ENCODE results near the gene VPS26C.
A peak's percentile ranks its signal among the peaks of the same experiment; 100 is the strongest.
"Not testable (repeated sequence)": the region's sequence is repeated elsewhere in the genome, so short reads cannot be mapped to it uniquely, and the experiment has no call there.

Gene VPS26C

DNA sequence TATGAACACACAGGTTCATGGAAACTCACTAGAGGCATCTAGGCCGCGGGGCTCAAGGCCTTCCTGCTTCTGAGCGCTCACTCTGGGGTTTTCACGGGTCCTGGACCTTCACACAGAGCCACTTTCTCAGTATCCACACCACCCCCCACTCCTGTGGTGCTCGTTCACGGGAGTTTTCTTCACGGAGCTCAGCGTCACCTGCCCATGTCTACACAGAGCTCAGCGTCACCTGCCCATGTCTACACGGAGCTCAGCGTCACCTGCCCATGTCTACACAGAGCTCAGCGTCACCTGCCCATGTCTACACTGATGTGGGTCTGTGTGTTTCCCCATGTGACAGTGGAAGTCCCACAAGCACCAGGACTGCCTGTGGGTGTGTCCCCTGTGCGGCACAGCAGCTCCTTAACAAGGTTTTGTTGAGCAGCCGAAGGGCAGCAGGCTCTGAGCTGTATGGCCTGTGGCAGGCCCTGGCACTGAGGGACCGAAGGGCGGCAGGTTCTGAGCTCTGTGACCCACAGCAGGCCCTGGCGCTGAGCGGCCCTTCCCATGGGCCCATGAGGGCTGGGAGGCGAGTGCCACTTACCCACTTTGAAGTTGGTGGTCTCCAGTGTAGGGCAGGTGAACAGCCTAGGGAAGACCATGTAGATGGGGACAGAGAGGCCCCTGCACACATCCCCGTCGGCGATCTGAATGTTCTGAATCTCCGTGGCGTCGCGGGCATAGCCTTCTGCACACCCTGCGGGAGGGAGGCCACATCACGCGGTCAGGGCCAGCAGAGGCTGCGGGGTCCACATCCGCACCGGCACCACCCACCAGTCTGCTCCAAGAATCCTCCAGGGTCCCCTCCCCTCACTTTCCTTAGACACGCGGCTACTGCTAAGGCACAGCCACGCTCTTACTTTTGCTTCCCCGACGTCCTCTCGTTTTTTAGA, 39.8 kb downstream of the VPS26C start:
- no peaks in the 10 kb centered on the region for H3K9me3 Mint-ChIP-seq
- no peak overlapping the region for H3K4me3 Mint-ChIP-seq
- H3K4me1 Mint-ChIP-seq (ENCODE audit: low read depth): peaks cover 49% of the 10 kb centered on the region
- peaks cover 80% of the 10 kb centered on the region for H3K36me3 Mint-ChIP-seq (ENCODE audit: low read depth)
- no peaks in the 10 kb centered on the region for H3K27me3 Mint-ChIP-seq
- peak overlapping the region; percentile 90 for H3K27ac Mint-ChIP-seq

DNA sequence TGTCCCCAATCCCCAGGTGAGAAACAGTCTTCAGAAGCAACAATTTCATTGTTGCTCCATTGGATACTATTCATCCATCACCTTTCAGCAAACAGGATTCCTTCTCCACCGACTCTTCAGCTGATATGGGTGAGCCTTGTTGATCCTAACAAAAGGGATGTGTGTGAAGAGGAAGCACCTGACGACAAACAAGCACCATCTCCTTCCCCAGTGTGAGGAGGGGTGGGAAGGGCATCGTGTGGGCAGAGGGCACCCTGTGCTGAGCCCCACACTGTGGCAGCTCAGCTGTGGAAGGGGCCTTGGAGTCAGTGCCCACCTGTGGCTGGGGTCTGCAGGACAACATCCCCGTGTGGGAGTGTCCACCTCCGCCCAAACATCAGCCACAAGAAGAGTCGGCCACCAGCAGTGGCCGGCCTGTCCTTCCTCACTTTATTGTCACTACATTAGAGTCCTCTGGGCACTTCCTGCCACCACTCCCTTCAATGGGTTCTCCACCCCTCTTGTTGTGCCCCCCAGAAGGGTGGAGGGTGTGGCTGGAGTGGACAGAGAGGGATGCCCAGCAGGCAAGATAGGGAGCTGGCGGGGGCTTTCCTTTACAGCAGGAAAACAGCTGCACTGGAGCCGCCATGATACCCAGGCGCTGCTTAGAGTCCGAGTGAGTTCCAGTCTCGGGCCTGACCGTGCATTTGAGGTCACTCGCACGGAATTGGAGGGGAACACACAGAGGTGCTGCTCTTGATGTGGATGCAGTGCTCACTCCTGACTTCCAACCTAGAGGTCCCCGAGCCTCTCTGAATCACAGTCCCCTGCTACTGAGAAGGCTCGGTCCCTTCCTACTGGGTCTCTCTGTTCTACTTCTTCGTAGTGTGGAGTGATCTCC, 40.9 kb downstream of the VPS26C start:
- Mint-ChIP-seq H3K4me1 (ENCODE audit: low read depth) (peaks cover 55% of the 10 kb centered on the region), H3K36me3 (ENCODE audit: low read depth) (peaks cover 72% of the 10 kb centered on the region), H3K9me3 (no peaks in the 10 kb centered on the region), H3K4me3 (peak overlapping the region; percentile 63), H3K27me3 (no peaks in the 10 kb centered on the region), H3K27ac (peak overlapping the region; percentile 90)

DNA sequence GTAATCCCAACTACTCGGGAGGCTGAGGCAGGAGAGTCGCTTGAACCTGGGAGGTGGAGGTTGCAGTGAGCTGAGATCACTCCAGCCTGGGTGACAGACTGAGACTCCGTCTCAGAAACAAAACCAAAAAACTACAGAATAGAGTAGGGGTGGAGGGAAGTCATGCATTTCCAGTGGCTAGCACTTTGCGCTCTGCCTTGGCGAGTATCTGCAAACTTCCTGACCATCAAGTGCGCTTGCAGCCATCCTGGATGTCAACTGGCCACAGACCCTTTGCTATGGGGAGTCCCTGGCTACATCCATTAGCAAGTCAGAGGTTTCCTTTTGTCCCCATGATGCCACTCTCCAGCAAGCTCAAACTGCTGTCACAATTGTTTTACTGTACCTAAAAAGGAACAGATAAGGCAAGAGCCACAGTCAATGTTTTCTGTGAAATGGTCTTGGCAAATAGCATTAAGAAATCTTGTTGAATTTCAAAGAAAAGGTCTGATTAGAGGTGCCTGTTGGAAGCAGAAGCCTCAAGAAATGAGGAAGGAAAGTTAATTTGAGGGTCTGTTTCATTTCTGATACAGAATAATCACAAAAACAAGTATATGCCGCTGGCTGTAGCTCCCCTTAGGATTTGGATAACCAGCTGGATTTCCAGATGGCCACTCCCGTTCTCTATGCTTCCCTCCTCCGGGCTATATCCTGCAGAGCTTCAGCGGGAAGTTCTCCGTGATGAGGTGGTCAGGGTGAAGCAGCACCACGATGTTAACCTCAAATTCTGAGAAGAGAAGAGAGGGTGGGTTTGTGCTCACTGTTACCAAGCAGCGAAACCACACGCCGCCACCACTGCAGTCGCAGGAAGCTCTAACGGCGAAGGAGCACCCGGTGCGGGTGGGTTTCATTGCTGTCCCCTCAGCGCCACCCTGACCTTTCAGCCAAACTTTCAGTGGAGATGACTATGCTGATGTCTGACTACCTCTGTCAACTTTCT, 42.0 kb downstream of the VPS26C start:
- Mint-ChIP-seq H3K27me3 (no peaks in the 10 kb centered on the region), H3K9me3 (no peaks in the 10 kb centered on the region), H3K4me3 (peak overlapping the region; percentile 63), H3K27ac (peak overlapping the region; percentile 90), H3K36me3 (ENCODE audit: low read depth) (peaks cover 67% of the 10 kb centered on the region), H3K4me1 (ENCODE audit: low read depth) (peaks cover 64% of the 10 kb centered on the region)

DNA sequence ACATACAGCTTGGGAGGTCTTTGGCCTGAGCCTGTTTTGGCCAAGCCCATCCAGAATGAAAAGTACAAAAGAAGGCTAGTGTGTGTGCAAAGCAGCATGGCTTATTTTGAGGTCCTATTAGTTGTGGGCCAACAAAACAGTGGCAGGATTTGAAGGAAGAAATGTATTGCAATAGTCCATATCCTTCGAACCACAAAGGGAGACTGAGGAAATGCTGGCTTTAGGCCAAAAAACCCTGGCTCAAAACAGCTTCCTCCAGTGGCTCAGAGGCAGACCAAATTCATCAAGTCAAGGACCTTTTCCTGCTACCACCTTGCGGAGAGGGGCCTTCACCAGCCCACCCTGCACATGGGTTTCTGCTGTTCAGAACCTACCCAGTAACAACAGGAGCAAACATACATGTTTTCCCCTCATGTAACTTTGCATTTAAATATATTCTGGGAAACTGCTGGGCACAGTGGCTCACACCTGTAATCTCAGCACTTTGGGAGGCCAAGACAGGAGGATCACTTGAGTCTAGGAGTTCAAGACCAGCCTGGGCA, 43.3 kb downstream of the VPS26C start:
- H3K9me3 Mint-ChIP-seq: no peaks in the 10 kb centered on the region
- no peaks in the 10 kb centered on the region for H3K27me3 Mint-ChIP-seq
- peak overlapping the region; percentile 70 for H3K4me3 Mint-ChIP-seq
- H3K27ac Mint-ChIP-seq: no peak overlapping the region
- peaks cover 58% of the 10 kb centered on the region for H3K36me3 Mint-ChIP-seq (ENCODE audit: low read depth)
- H3K4me1 Mint-ChIP-seq (ENCODE audit: low read depth): peaks cover 72% of the 10 kb centered on the region

DNA sequence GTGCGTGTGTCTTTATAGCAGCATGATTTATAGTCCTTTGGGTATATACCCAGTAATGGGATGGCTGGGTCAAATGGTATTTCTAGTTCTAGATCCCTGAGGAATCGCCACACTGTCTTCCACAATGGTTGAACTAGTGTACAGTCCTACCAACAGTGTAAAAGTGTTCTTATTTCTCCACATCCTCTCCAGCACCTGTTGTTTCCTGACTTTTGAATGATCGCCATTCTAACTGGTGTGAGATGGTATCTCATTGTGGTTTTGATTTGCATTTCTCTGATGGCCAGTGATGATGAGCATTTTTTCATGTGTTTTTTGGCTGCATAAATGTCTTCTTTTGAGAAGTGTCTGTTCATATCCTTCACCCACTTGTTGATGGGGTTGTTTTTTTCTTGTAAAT, 44.9 kb downstream of the VPS26C start:
- H3K27me3 Mint-ChIP-seq, H3K9me3 Mint-ChIP-seq: not testable (repeated sequence)
- Mint-ChIP-seq H3K4me1 (ENCODE audit: low read depth) (peaks cover 72% of the 10 kb centered on the region), H3K36me3 (ENCODE audit: low read depth) (peaks cover 46% of the 10 kb centered on the region), H3K27ac (peak overlapping the region; percentile 55), H3K4me3 (peak overlapping the region; percentile 79)

DNA sequence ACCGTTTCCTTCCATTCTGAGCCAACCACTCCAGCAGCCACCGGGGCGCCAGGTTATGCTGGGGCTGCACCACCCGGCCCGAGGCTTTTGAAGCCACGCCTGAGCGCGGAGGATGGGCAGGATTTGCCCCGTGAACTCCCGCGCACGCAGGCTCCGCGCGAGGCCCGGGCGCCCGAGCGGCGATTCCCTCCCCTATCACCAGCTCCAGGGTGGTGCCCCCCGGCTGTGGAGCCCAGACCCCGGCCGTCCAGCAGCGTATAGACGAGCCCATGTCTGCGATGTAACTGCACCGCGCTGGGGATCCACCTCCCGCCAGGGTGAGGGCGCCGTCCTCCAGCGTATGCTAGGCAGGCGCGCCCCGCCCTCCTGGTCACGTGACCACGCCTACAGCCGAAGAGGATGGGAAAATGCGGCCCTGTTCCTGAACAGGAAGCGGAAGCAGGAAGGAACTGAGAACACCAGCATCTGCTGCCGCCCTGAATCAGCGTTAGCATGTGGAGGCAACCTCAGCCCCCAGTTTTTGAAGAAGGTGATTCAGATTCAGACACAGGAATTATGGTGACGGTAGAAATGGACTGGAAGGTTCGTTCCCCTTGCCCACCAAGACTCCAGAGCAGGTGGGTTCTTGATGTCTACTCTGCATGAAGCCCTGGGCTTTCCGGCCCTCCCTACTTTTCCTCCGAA, 46.0 kb downstream of the VPS26C start:
- Mint-ChIP-seq H3K27me3 (no peaks in the 10 kb centered on the region), H3K27ac (peak overlapping the region; percentile 98), H3K9me3 (no peaks in the 10 kb centered on the region), H3K4me1 (ENCODE audit: low read depth) (peaks cover 62% of the 10 kb centered on the region), H3K4me3 (peak overlapping the region; percentile 95), H3K36me3 (ENCODE audit: low read depth) (peaks cover 38% of the 10 kb centered on the region)

DNA sequence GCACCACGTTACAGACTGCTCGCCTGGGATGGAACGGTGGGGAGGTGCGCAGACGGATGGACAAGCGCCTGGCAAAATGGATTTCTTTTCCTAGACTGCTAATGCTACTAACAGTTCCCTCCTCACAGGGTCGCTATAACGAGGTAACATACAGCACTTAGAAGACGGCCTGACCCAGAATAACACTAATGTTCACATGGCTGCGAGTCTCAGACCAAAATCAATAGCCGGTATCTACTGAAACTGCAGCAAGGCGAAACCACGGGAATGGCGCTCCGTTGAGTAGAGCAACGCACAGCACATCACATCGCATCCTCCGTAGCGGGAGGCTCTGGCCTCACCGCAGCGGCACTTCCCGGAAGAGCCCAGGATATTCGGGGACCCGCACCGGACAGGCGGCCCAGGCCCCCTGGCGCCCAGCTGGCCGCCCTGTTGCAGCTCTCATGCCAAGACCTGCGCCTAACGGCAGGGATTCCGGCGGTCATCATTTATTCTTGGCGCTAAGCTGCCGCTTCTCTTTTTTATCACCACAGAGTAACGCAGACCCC, 46.6 kb downstream of the VPS26C start:
- H3K27ac Mint-ChIP-seq: peak overlapping the region; percentile 98

DNA sequence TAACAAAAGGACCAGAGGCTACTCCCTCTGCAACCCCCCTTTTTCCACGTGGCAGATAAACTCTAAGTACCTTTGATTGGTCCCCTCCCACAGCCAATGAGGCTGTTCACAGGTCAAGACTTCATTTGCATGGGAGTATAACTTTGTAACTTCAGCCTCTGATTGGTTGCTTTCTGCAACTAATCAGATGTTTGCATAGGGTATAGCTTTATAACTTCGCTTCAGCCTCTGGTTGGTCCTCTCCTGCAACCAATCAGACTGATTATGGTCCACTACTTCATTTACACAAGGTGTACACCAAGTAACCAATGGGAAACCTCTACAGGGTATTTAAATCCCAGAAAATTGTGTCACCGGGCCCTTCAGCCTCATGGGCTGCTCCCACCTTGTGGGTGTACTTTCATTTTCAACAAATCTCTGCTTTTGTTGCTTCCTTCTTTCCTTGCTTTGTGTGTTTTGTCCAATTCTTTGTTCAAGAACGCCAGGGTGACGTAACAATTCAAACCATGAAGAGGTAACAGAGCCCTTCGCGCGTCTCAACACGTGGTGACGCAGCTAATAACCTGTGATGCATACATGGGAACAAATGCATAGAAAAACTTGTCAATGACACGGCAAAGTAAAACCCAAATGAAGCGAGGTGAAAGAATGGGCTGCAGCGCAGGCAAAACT, 47.2 kb downstream of the VPS26C start:
- Mint-ChIP-seq H3K9me3 (no peaks in the 10 kb centered on the region), H3K36me3 (ENCODE audit: low read depth) (peaks cover 27% of the 10 kb centered on the region), H3K27me3 (no peaks in the 10 kb centered on the region), H3K4me3 (peak overlapping the region; percentile 95), H3K27ac (peak overlapping the region; percentile 98), H3K4me1 (ENCODE audit: low read depth) (peaks cover 50% of the 10 kb centered on the region)

More for the DNA sequence above, 46.6 kb downstream of the VPS26C start:
- Mint-ChIP-seq H3K27me3 (no peaks in the 10 kb centered on the region), H3K4me1 (ENCODE audit: low read depth) (peaks cover 56% of the 10 kb centered on the region), H3K36me3 (ENCODE audit: low read depth) (peaks cover 33% of the 10 kb centered on the region), H3K4me3 (peak overlapping the region; percentile 95), H3K9me3 (no peaks in the 10 kb centered on the region)

DNA sequence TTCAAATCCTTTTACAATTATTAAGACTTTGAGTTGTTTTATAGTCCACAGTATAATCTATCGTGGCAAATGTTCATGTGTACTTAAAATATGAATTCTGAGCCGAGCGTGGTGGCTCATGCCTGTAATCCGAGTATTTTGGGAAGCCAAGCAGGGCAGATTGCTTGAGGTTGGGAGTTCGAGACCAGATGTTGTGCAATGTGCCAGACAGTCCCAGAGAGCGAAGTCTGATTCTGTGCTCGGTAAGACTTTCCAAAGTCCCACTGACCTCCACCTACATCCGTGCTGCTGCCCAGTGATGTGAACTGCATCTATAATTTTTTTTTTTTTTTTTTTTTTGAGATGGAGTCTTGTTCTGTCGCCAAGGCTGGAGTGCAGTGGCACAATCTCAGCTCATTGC, 52.2 kb downstream of the VPS26C start:
- H3K4me1 Mint-ChIP-seq (ENCODE audit: low read depth): peaks cover 6% of the 10 kb centered on the region
- peaks cover 1% of the 10 kb centered on the region for H3K36me3 Mint-ChIP-seq (ENCODE audit: low read depth)
- H3K9me3 Mint-ChIP-seq: no peaks in the 10 kb centered on the region
- H3K27ac Mint-ChIP-seq: no peak overlapping the region
- no peaks in the 10 kb centered on the region for H3K27me3 Mint-ChIP-seq
- no peak overlapping the region for H3K4me3 Mint-ChIP-seq

DNA sequence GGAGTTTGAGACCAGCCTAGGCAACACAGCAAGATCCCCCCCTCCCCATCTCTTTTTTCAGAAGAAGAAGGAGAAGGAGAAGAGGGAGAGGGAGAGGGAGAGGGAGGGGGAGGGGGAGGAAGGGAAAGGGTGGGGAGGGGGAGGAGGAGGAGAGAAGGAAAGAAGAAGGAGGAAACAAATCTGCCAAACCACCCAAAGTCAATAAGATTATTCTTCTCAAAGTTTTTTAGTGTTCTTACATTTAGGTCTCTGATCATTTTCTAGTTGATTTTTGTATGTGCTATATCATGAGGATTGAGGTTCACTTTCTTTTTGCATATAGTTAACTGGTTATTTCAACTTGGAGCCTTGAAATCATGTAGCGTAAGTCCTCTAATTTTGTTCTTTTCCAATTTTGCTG, 56.3 kb downstream of the VPS26C start:
- no peaks in the 10 kb centered on the region for H3K36me3 Mint-ChIP-seq (ENCODE audit: low read depth)
- H3K4me1 Mint-ChIP-seq (ENCODE audit: low read depth): peaks cover 14% of the 10 kb centered on the region
- no peaks in the 10 kb centered on the region for H3K9me3 Mint-ChIP-seq
- H3K4me3 Mint-ChIP-seq: no peak overlapping the region
- H3K27me3 Mint-ChIP-seq: no peaks in the 10 kb centered on the region
- no peak overlapping the region for H3K27ac Mint-ChIP-seq

DNA sequence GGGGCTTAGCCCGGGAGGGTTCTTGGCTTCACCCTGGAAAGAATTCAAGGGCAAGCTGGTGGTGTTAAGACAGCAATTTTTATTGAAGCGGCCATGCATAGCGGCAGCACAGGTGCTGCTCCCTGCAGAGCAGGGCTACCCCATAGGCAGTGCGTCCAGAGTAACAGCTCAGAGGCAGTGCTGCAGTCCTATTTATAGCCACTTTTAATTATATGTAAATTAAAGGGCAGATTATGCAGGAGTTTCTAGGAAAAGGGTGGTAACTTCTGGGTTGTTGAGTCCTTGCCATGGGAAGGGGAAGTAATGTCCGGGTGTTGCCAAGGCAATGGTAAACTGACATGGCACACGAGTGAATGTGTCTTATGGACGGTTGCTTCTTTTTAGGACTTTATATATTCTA, 57.0 kb downstream of the VPS26C start:
- H3K4me3 Mint-ChIP-seq: no peak overlapping the region
- peaks cover 14% of the 10 kb centered on the region for H3K4me1 Mint-ChIP-seq (ENCODE audit: low read depth)
- H3K9me3 Mint-ChIP-seq: no peaks in the 10 kb centered on the region
- H3K36me3 Mint-ChIP-seq (ENCODE audit: low read depth): no peaks in the 10 kb centered on the region
- no peak overlapping the region for H3K27ac Mint-ChIP-seq
- H3K27me3 Mint-ChIP-seq: no peaks in the 10 kb centered on the region

DNA sequence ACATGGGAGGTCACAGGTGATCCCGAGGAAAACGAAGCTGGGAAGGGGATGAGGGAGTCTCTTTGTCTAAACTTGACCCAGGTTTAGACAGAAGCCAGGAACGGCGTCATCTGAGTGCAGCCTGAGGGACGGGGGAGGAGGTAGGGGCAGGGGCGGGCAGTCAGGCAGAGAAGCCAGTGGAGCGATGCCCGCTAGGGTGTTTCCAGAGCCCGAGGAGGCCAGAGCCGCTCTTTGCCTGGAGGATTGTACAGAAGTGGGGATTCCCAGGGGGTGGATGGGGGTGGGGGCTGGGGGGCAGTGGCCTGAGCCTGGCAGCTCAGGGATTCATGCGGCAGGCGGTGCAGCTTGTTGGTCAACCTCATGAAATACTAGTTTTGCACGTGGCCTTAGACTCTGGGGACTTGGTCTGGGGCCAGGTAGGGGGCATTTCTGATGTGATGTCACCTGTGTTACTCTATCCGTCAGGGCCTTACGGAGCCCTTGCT, 58.4 kb downstream of the VPS26C start:
- Mint-ChIP-seq H3K27ac (peak overlapping the region; percentile 77), H3K4me1 (ENCODE audit: low read depth) (peaks cover 14% of the 10 kb centered on the region), H3K36me3 (ENCODE audit: low read depth) (no peaks in the 10 kb centered on the region), H3K27me3 (no peaks in the 10 kb centered on the region), H3K9me3 (no peaks in the 10 kb centered on the region), H3K4me3 (no peak overlapping the region)
